ENCODE results near the gene SEZ6L. TPM values are rescaled to one million over a fixed set of nuclear protein-coding genes. Genes with fewer than 3 reads are reported as not detected.

SEZ6L gene
- total and polyA plus RNA-seq, 10 of the 15 experiments (the other 5 are each of a cell fraction or from before 2014, with no cell fraction given) = not detected

- TF ChIP-seq PRDM15 (CRISPR knock-in tag; IDR thresholded peaks at IDR 0.05) = no peak
- TF ChIP-seq NFXL1 (IDR thresholded peaks at IDR 0.05; ENCODE audit: borderline replicate concordance) = no peak
- no peak for TF ChIP-seq PKNOX1 (IDR thresholded peaks at IDR 0.05)
Observed at GRCh38 chr22:26188341-26188740, 19.1 kb downstream of the SEZ6L start (continued).

- ChIA-PET SMC1A (ENCODE audit: uncharacterized antibody, unreplicated experiment) (no interaction called here), CTCF (interaction anchor here (1.1 kb wide), 1 partner anchor 22 kb away, joined by 4 read pairs; no protein-coding TSS in a partner anchor), RAD21 (ENCODE audit: unreplicated experiment) (no interaction called here), POLR2A (no interaction called here)
- Histone ChIP-seq H3K4me1 (ENCODE audit: control insufficient read depth, insufficient read depth, low read length) (no peaks in the 10 kb centered on the region), H2AFZ (ENCODE audit: control insufficient read depth, low read depth, low read length) (no peak overlapping the region), H3K4me3 (no peak overlapping the region), H3K36me3 (ENCODE audit: control insufficient read depth in 2 of 2, insufficient read depth in 2 of 2, low read length in 1 of 2) (no peaks in the 10 kb centered on the region), H3K4me2 (ENCODE audit: control insufficient read depth, insufficient read depth) (no peak overlapping the region), H3K27ac (ENCODE audit: control insufficient read depth, insufficient read depth) (no peak overlapping the region), H4K20me1 (ENCODE audit: control insufficient read depth, insufficient read depth) (no peaks in the 10 kb centered on the region), H3K9me3 (replicated peaks; ENCODE audit: control insufficient read depth, insufficient read depth, low read length) (no peaks in the 10 kb centered on the region), H3K27me3 (replicated peaks in 1 of 2; ENCODE audit: control insufficient read depth in 2 of 2, insufficient read depth in 2 of 2, low read length in 1 of 2) (no peaks in the 10 kb centered on the region), H3K79me2 (ENCODE audit: control insufficient read depth, insufficient read depth, low read length) (no peaks in the 10 kb centered on the region), H3K9ac (ENCODE audit: control insufficient read depth, insufficient read depth, low read length) (no peak overlapping the region)
- no peak for ATAC-seq
- FAIRE-seq = no peak
- intact Hi-C loops (cut with micrococcal nuclease; ENCODE audit: unreplicated experiment) (no loop called here), in situ Hi-C loops (cut with MboI) (no loop called here)
- BruUV-seq (replicated peaks) = no TSS peak
- 0% methylated on average over 3 of the region's 3 CpGs for WGBS (ENCODE audit: insufficient coverage, insufficient replicate concordance, low lambda C conversion rate, missing lambda C conversion rate)
- DNase-seq (ENCODE audit: low read depth, low spot score) = no peak
- TF ChIP-seq IKZF1 (conservative IDR thresholded peaks at IDR 0.05) = no peak
- TF ChIP-seq IKZF2 (IDR thresholded peaks at IDR 0.05) = no peak
- TF ChIP-seq TBL1XR1 (IDR thresholded peaks at IDR 0.05; ENCODE audit: low read depth, low read length) = no peak
- no peak for TF ChIP-seq ZBTB4 (CRISPR knock-in tag; IDR thresholded peaks at IDR 0.05)
- TF ChIP-seq BHLHE40 (IDR thresholded peaks at IDR 0.05; ENCODE audit: borderline replicate concordance in 1 of 2, low read depth in 2 of 2, low read length in 1 of 2) = no peak
Observed at GRCh38 chr22:26194313-26194712, 25.1 kb downstream of the SEZ6L start.
